GM12874 (cell line): Measurements from ENCODE around the gene TENM4.

Experiments
- CTCF ChIP-seq: IDR thresholded peaks from 2 replicates; pipeline ENCODE4 v1.5.1; 2011; ENCODE audit warnings: low read depth, mild to moderate bottlenecking, control low read depth, low read length, moderate library complexity; ENCODE audit not compliant: insufficient read depth

The TENM4 gene

GRCh38 chr11:79249295-79249993 lies 191.4 kb downstream of the TENM4 start:
- no peak for TF ChIP-seq CTCF

GRCh38 chr11:79244798-79245197 lies 196.0 kb downstream of the TENM4 start:
- no peak for TF ChIP-seq CTCF

GRCh38 chr11:79244241-79244772 lies 196.5 kb downstream of the TENM4 start:
- no peak for TF ChIP-seq CTCF

GRCh38 chr11:79243422-79244210 lies 197.2 kb downstream of the TENM4 start:
- TF ChIP-seq CTCF: no peak

GRCh38 chr11:79242616-79243015 lies 198.2 kb downstream of the TENM4 start:
- no peak for TF ChIP-seq CTCF

GRCh38 chr11:79241852-79242241 lies 199.0 kb downstream of the TENM4 start:
- no peak for TF ChIP-seq CTCF

GRCh38 chr11:79241205-79241851 lies 199.5 kb downstream of the TENM4 start:
- TF ChIP-seq CTCF: no peak
